Measurements from ENCODE around the gene SULT2B1. TPM values are rescaled to one million over a fixed set of nuclear protein-coding genes. Genes with fewer than 3 reads are reported as not detected.

SULT2B1 gene
- total and polyA plus RNA-seq, 2 experiments from 2014 or later = not detected

DNA sequence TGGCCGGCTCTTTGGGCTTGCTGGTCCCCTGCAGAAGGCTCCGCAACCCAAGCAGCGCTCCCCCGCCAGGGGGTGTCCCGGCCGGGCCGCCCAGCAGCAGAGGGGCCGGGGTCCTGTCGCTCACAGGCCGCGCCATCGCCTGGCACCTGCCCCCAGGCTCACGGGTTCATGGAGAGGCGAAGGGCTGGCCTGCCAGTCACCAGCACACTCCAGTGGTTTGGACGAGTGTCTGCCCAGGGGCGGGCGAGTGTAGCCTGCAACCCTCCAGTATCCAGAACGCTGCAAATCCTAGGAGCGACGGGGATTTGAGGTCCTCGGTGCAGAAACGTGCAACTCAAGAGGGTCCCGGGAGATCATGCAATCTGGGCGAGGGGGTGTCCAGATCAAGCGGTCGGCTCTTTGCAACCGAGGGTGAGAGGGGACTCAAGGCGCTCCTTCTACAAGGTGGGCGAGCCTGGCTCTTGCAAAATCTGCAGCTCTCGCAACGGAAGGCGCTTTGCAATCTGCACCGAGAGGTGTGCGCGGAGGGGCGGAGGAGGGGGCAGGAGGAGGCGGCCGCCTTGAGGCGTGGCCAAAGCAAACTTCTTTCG lies 85.0 kb downstream of the SULT2B1 start, which contains the start of gene DBP:
DBP (minus strand) TSS at position 521 of the 590 bp plus-strand sequence; CDS start at position 136, 385 bp downstream.
- Histone ChIP-seq H3K4me2 (ENCODE audit: unreplicated experiment) (peak within 1 kb of the TSS; percentile 86), H3K36me3 (ENCODE audit: low read depth) (no peaks in the 10 kb centered on the region), H3K9me3 (ENCODE audit: low read depth) (no peaks in the 10 kb centered on the region), H4K20me1 (ENCODE audit: insufficient read depth) (no peaks in the 10 kb centered on the region), H2AFZ (peak within 1 kb of the TSS; percentile 80), H3F3A (ENCODE audit: insufficient read depth) (peaks cover 24% of the 10 kb centered on the region), H3K9ac (peak within 1 kb of the TSS; percentile 92), H3K79me2 (ENCODE audit: insufficient read depth) (no peaks in the 10 kb centered on the region), H3K4me3 (peak within 1 kb of the TSS; percentile 71), H3K27ac (peak within 1 kb of the TSS; percentile 87), H3K4me1 (ENCODE audit: insufficient read depth) (peaks cover 38% of the 10 kb centered on the region), H3K9me2 (ENCODE audit: insufficient read depth) (no peaks in the 10 kb centered on the region), H3K27me3 (replicated peaks; ENCODE audit: insufficient read depth) (no peaks in the 10 kb centered on the region)
- peak; percentile 71 for DNase-seq
- no peak for TF ChIP-seq EZH2phosphoT487 (IDR thresholded peaks at IDR 0.05; ENCODE audit: insufficient read depth, low read depth)
- no peak for TF ChIP-seq EZH2 (IDR thresholded peaks at IDR 0.05; ENCODE audit: insufficient read depth, poor library complexity, severe bottlenecking)
- in situ Hi-C loops (cut with MboI) = no loop called here
- WGBS, 2 experiments (ENCODE audit: low coverage in 1 of 2, low lambda C conversion rate in 2 of 2, missing lambda C conversion rate in 2 of 2) = 1 to 2% methylated on average over 32 to 39 of the region's 40 CpGs

DNA sequence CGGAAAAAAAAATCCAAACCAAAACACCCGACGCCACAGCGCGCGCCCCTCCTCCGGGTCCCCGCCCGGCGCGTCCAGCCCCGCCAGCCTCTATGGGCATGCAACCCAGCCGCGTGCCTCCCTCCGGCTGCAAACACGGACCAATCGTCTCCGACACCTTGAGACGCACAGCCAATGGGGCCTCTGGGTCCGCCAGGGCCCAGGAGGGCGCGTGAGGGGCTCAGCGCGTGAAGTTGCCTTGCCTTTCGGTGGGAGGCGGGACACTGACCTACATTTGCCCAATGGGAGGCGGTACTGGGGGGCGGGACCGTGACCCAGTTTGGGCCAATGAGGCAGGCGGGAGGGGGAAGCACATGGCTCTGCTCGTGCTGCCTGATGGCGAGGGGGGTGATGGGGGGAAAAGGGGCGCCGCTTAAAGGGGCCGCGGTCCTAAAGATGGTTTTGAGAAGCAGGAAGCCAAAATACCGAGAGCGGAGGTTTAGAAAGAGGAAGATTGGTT lies 85.5 kb downstream of the SULT2B1 start:
- Histone ChIP-seq H4K20me1 (ENCODE audit: insufficient read depth) (no peaks in the 10 kb centered on the region), H3K79me2 (ENCODE audit: insufficient read depth) (no peaks in the 10 kb centered on the region), H3K4me3 (peak overlapping the region; percentile 71), H3K4me1 (ENCODE audit: insufficient read depth) (peaks cover 36% of the 10 kb centered on the region), H3K27me3 (replicated peaks; ENCODE audit: insufficient read depth) (no peaks in the 10 kb centered on the region), H3K9me2 (ENCODE audit: insufficient read depth) (no peaks in the 10 kb centered on the region), H3K4me2 (ENCODE audit: unreplicated experiment) (peak overlapping the region; percentile 86), H2AFZ (peak overlapping the region; percentile 80), H3K9ac (peak overlapping the region; percentile 92), H3F3A (ENCODE audit: insufficient read depth) (peaks cover 21% of the 10 kb centered on the region), H3K27ac (peak overlapping the region; percentile 87), H3K36me3 (ENCODE audit: low read depth) (no peaks in the 10 kb centered on the region), H3K9me3 (ENCODE audit: low read depth) (no peaks in the 10 kb centered on the region)
- peak; percentile 98 for DNase-seq
- TF ChIP-seq EZH2phosphoT487 (IDR thresholded peaks at IDR 0.05; ENCODE audit: insufficient read depth, low read depth) (no peak), EZH2 (IDR thresholded peaks at IDR 0.05; ENCODE audit: insufficient read depth, poor library complexity, severe bottlenecking) (no peak)
- 1 to 3% methylated on average over 26 to 35 of the region's 38 CpGs for WGBS, 2 experiments (ENCODE audit: low coverage in 1 of 2, low lambda C conversion rate in 2 of 2, missing lambda C conversion rate in 2 of 2)
- in situ Hi-C loops (cut with MboI) = no loop called here

DNA sequence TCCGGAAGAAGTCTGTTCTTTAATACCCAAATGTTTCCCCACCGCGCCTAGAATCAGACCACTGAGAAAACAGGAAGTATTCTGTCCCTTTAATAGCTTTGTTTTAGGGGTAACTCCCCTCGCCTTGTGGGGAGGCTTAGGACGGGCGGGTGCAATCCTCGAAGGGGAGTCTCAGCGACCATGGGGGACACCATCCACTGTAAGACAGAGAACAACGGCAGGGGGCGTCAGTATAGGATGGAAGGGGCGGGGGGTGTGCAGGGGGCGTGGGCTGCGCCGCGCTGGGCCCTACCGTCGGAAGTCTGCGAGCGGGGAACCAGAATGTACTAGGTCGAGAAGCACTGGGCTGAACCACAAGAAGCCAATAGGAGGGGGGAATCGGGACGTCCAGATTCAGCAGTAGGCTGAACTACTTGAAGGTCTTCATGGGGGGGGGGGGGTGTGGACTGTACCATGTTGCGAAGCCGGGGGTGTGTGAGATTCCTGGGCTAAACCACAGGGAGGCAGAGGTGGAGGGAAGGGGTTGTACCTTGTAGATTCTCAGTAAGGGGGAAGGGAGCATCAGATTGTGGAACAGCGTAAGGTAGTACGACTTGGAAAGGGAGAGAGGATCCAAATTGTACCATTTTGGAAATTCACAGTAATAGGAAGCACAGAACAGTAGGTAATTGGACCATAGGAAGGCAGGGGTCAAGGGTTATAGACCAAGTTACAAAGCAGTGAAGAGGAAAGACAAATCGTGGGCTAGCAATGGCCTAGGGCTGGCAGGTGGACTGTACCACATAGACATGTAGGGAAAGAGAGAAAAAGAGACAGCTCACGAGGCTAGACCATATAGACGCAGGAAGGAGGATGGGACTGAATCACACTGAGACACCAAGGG lies 86.2 kb downstream of the SULT2B1 start:
- peak overlapping the region; percentile 86 for H3K4me2 ChIP-seq (ENCODE audit: unreplicated experiment)
- DNase-seq = peak; percentile 94
- WGBS, 2 experiments (ENCODE audit: low coverage in 1 of 2, low lambda C conversion rate in 2 of 2, missing lambda C conversion rate in 2 of 2) = 8 to 10% methylated on average over 22 to 29 of the region's 29 CpGs
- peaks cover 18% of the 10 kb centered on the region; the same call in 1 of the 2 replicates for H3F3A ChIP-seq (ENCODE audit: insufficient read depth)
- peaks cover 29% of the 10 kb centered on the region for H3K4me1 ChIP-seq (ENCODE audit: insufficient read depth)
- H3K27ac ChIP-seq = peak overlapping the region; percentile 87
- H2AFZ ChIP-seq = peak overlapping the region; percentile 80
- H4K20me1 ChIP-seq (ENCODE audit: insufficient read depth) = no peaks in the 10 kb centered on the region
- H3K4me3 ChIP-seq = peak overlapping the region; percentile 71
- H3K27me3 ChIP-seq (replicated peaks; ENCODE audit: insufficient read depth) = no peaks in the 10 kb centered on the region
- in situ Hi-C loops (cut with MboI) = no loop called here
- H3K9me2 ChIP-seq (ENCODE audit: insufficient read depth) = no peaks in the 10 kb centered on the region
- peak overlapping the region; percentile 92 for H3K9ac ChIP-seq
- H3K9me3 ChIP-seq (ENCODE audit: low read depth) = no peaks in the 10 kb centered on the region
- no peaks in the 10 kb centered on the region for H3K79me2 ChIP-seq (ENCODE audit: insufficient read depth)
- TF ChIP-seq EZH2 (IDR thresholded peaks at IDR 0.05; ENCODE audit: insufficient read depth, poor library complexity, severe bottlenecking) = no peak
- TF ChIP-seq EZH2phosphoT487 (IDR thresholded peaks at IDR 0.05; ENCODE audit: insufficient read depth, low read depth) = no peak
- H3K36me3 ChIP-seq (ENCODE audit: low read depth) = no peaks in the 10 kb centered on the region

DNA sequence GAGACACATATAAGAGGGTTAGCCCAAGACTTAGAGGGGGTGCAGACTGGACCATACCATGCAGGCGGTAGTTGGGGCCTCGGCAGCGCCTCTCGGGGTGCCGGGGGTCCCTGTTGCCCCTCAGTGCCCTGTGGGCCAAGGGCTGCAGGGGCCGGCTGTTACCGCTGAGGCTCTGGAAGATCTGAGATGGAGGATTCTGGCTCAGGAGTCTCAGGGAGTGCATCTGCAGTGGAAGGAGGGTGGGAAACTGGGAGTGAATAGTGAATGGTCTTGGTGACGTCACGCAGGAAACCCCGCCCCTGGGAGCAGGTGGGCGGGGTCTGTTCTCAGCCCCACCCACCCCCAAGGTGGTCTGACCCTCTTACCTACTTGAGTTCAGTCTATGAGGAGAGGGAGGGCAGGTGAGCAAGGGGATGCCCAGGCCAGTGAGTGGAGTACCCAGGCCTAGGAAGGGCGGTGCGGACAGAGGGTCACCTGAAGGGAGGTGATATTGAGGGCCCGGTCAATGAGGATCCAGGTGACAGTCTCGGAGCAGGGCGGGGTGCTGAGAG lies 86.9 kb downstream of the SULT2B1 start:
- Histone ChIP-seq H3K9me2 (ENCODE audit: insufficient read depth) (no peaks in the 10 kb centered on the region), H3K36me3 (ENCODE audit: low read depth) (no peaks in the 10 kb centered on the region), H3K9ac (no peak overlapping the region), H3K4me1 (ENCODE audit: insufficient read depth) (peaks cover 22% of the 10 kb centered on the region), H3K27me3 (replicated peaks; ENCODE audit: insufficient read depth) (no peaks in the 10 kb centered on the region), H2AFZ (peak overlapping the region; percentile 80), H3K79me2 (ENCODE audit: insufficient read depth) (no peaks in the 10 kb centered on the region), H3K4me2 (ENCODE audit: unreplicated experiment) (no peak overlapping the region), H3K27ac (no peak overlapping the region), H3F3A (ENCODE audit: insufficient read depth) (peaks cover 18% of the 10 kb centered on the region; the same call in 1 of the 2 replicates), H3K4me3 (no peak overlapping the region), H3K9me3 (ENCODE audit: low read depth) (no peaks in the 10 kb centered on the region), H4K20me1 (ENCODE audit: insufficient read depth) (no peaks in the 10 kb centered on the region)
- in situ Hi-C loops (cut with MboI) = no loop called here
- DNase-seq = peak; percentile 28
- TF ChIP-seq EZH2 (IDR thresholded peaks at IDR 0.05; ENCODE audit: insufficient read depth, poor library complexity, severe bottlenecking) = no peak
- TF ChIP-seq EZH2phosphoT487 (IDR thresholded peaks at IDR 0.05; ENCODE audit: insufficient read depth, low read depth) = no peak
- 71 to 91% methylated on average over 12 to 16 of the region's 16 CpGs for WGBS, 2 experiments (ENCODE audit: low coverage in 1 of 2, low lambda C conversion rate in 2 of 2, missing lambda C conversion rate in 2 of 2)
